GM21526 (cell line): ENCODE measurements around the gene CARD19.
"Not testable (repeated sequence)": the region's sequence is repeated elsewhere in the genome, so short reads cannot be mapped to it uniquely, and the experiment has no call there.

Experiments
- ATAC-seq: cut with Tn5 transposase; IDR thresholded peaks from one replicate; pipeline ENCODE4 v1.9.1; 2021; ENCODE audit warnings: moderate library complexity; ENCODE audit not compliant: unreplicated experiment, low FRiP score

CARD19 gene

DNA sequence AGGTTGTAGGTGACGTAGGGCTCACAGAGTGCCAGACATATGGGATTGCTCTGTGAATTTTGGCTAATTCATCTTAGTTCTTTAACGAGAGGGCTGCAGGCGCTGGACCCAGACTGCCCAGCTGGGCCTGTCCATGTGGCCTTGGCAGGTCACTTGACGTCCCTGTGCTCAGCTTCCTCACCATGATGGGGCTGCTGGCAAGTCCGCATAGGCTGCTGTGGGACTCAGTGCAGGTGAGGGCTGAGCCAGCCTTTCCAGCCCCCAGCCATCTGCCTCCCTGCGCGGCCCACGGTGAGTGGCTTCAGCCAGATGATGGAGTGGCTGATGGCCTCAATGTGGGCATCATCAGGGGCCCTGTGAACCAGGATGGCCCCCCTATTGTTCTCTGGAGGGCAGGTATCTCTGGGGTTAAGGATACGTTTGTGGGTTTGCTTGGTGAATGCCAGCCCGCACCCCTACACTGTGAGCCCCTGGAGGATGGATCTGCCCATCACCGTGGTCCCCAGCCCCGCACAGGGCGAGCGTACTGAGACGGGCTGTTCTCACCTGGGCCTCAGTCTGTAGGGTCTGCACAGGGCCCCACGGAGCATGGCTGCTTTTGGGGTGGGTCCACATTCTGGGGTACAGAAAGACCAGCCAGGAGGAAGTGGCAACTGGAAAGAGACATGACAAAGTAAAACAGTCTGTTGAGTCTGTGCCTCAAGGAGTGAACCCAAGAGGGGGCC, 3.7 kb downstream of the CARD19 start:
- no peak for ATAC-seq

DNA sequence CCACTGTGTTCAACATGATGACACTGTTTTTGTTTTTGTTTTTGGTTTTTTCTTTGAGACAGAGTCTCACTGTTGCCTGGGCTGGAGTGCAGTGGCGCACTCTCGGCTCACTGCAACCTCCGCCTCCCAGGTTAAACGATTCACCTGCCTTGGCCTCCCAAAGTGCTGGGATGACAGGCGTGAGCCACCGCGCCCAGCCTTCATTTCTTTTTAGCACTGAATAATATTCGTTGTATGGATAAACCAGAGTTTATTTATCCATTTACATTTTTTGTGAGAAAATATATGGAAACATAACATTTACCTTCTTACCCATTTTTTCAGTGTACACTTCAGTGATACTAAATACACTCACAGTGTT, 4.2 kb downstream of the CARD19 start:
- no peak for ATAC-seq

DNA sequence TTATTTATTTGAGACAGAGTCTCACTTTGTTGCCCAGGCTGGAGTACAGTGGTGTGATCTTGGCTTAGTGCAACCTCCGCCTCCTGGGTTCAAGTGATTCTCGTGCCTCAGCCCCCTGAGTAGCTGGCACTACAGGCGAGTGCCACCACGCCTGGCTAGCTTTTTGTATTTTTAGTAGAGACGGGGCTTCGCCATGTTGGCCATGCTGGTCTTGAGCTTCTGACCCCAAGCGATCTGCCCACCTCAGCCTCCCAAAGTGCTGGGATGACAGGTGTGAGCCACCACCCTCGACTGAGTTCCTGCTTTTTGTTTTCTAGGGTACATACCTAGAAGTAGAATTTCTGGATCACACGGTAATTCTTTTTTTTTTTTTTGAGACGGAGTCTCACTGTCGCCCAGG, 5.1 kb downstream of the CARD19 start:
- ATAC-seq = not testable (repeated sequence)

DNA sequence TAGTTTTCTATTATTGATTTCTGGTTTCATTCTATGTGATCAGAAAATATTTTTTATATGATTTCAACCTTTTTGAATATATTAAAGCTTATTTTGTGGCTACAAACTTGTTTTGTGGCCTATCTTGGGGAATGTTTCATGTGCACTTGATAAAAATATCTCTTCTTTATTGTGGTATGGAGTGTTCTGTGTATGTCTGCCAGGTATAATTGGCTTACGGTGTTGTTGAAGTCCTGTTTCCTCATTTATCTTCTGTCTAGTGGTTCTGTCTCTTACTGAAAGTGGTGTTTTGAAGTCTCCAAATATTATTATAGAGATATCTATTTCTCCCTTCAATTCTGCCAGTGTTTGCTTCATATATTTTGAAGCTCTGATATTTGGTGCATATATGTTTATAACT, 9.6 kb downstream of the CARD19 start:
- no peak for ATAC-seq

DNA sequence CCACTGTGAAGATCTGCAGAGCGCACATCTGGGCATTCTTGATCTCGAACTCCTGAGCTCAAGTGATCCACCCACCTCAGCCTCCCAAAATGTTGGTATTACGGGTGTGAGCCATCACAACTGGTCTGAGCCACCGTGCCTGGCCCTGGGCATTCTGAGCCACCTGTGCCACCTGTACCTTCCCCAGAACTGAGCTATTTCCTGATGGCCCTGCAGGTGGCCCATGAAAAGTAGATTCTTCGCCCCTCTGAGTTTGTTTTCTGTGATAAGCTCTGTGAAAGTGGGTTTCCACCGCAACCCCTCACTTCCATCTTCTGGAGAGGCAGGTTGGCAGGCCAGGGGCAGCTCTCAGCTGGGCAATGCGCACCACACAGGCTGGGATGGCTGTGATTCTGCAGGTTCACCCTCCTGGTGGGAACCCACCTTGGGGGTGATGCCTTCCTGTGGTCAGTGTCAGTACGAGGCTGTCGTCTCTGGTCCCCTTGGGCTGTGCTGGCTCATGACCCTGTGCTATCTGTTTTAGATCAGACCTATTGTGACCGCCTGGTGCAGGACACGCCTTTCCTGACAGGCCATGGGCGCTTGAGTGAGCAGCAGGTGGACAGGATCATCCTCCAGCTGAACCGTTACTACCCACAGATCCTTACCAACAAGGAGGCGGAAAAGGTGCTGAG, 11.3 kb downstream of the CARD19 start:
- no peak for ATAC-seq

DNA sequence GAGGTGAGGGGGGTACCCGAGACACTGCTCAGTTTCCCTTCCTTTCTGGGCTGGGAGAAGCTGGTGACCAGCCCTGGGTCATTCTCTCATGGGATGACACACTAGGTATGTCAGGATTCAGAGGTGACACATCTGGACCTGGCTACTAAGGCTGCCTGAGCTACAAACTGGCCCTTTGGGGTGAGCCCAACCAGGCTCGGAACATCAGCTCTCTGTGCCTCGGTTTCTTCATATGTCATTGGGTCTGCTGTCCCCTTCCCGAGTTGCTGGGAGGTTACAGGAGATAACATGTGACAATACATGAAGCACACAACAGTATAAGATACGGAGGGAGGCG, 11.8 kb downstream of the CARD19 start:
- no peak for ATAC-seq

DNA sequence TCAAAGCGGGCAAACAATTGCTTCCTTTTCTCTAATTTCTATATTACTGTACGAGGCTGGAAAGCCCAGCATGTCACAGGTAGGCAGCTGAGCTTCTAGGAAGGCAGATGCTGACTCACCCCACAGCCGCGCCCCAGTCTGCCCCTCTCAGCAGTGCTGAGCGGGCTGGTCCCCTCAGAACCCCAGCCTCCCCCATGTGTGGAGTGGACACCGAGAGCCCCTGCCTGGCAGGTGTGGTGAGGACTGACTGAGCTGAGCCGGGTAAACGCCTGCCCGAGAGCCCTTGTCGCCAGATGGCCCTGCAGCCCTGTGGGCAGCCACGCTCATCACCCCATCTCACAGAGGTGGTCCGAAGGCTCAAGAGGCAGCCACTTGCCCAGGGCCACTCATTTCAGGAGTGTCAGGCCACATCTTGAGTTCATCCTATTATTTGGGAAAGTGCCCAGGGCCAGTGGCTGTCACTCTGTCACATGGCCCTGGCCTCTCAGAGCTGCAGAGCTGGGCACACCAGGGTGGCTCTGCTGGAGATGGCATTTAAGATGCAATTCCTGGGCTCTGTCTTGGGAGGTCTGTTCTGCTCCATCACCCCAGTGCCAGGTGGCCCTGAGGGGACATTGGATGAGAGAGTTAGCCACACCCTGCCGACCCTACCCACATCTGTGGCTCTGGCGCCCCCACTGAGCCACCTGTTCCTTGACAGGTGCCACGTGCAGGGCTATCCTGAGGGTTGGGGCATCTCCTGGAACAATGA, 12.4 kb downstream of the CARD19 start:
- no peak for ATAC-seq

DNA sequence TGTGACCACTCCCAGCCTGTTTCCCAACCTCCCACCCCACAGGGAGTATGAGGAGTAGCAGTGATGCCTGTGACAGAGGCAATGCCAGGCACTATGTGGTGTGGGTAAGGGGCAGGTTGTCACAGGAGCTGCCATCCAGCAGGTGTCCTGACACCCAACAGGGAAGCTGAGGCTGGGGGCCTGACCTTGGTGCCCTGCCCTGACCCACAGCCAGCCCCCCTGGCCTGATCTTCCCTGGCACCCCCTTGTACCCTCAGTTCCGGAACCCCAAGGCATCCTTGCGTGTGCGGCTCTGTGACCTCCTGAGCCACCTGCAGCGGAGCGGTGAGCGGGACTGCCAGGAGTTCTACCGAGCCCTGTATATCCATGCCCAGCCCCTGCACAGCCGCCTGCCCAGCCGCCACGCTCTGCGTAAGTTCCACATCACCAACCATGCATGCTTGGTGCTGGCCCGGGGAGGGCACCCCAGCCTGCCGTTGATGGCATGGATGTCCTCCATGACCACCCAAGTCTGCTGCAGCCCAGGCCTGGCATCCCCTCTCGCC, 14.4 kb downstream of the CARD19 start:
- no peak for ATAC-seq

DNA sequence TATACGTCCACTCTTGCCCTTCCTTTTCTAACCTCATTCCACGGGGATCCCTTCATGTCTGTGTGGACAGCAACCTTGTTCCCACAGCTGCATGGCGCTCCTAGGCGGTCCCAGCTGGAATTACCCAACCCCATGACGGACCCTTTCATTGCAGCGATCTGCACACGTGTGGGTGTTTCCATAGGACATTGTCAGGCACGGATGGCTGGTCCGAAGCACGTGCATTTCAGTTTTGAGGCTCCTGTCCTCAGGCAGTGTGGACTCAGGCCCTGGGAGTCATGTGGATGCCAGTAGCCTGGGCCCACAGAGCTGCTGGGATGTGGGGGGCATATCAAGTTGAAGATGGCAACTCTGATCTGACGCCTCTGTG, 15.0 kb downstream of the CARD19 start:
- no peak for ATAC-seq

DNA sequence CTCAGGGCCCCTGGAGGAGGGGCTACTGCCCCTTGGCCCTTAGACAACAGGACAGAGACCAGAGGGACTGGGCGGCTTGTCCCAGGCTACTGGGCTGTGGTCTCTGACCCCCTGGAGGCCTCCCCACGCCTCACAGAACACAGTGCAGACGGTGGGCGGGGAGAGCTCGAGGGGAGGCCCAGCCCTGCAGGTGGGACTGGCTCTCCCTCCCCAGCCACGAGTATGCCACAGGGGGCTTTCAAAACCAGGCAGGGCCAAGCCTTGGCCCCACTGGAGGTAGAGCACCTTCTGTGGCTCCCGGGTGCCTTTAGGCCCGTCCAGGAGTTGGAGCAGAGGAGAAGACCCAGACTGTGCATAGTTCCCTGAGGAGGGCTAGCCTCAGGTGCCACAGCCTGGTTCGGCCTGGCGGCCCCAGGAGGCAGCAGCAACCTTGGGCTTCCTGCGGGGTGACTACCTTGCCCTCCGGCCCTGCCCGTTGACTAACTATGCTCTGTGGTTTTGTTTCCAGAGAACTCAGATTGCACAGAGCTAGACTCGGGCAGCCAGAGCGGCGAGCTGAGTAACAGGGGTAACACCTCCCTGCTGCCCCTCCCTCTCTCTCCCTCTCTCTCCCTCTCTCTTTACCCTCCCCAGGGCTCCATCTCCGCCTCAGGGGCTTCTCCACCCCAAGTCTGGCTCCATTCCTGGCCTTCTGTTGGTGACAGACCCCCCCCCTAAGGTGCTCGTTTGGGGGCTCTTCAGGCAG, 15.5 kb downstream of the CARD19 start:
- no peak for ATAC-seq

DNA sequence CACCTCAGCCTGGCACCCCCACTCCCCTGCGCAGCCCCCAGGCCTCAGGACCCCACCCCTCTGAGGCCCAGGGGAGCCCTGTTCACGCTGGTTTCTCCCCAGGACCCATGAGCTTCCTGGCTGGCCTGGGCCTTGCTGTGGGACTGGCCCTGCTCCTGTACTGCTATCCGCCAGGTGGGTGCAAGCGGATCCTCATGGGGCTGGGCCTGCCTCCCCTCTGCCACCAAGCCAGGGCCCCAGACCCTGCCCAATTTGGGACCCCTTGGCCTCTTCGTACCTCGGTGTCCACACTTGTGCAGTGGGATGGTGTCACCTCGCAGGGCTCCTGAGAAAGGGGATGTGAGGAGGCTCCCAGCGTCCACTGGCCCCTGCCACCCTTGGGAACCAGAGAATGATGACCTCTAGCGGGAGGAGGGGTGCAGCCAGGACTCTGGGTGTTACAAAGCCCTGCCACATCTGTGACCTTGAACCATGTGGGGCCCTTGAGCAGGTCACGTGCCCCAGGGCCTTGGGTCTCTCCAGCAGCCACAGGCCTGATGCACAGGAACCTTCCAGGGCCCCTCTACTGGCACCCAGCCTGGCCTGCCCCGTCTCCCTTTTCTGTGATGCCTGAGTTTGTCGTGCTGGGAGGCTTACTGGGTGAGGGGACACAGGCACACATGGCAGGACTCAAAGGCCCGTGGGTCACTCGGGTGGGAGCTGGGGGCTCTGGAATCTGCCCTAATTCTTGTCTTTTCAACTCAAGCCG, 16.3 kb downstream of the CARD19 start:
- no peak for ATAC-seq

DNA sequence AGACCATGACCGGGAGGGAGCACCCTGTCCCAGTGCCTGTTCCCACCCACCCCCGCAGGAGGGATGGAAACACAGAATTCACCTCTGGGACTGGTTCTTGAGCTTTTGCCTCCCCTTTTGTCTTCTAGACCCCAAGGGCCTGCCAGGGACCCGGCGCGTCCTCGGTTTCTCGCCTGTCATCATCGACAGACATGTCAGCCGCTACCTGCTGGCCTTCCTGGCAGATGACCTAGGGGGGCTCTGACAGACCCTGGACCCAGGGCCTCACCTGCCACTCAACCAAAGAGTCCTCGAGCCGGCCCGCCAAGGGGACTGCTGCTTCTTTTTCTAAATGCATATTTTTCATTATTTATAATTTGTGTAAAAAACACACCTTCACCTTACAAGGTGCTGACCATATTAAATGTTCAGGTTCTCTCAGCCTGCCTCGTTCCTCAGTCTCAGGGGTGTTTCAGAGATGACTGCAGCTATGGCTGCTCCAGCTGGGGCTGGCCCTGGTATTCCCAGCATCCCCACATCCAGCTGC, 16.9 kb downstream of the CARD19 start:
- ATAC-seq = no peak

DNA sequence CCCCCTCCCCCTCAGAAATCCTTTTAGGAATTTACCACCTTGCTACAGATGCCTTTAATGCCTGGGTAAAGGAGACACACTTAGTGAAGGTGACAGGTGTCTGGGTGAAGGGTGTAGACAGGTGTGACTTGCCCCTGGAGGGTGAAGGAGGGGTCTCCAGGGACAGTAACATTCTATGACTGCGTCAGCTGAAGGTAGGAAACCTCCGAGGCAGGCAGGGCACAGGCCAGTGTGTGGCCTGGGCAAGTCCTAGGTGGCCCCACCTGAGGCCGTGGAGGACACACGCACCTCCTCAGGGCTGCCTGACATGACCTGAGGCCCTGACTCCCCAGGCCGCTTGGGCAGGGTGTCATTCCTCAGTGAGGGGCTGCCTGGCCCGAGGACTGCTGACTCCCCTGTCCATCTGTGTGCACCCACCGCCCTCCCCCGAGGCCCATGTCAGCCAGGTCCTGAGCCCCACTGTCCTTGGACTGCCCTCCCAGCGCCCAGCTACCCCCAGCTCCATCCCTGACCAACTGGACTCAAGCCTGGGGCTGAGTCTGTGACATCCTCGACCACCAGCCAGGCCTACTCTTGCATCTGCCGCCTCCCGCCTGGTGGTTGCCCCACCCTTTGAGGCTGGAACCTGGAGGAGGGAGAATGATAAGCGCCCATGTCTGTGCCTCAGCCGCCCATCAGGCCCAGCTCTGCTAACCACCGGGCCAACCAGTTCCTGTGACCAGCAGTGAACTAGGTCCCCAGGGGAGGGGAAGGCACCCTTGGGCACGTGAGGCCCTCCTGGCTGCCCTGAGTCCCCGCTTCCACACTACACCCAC, 18.4 kb downstream of the CARD19 start:
- ATAC-seq = no peak

DNA sequence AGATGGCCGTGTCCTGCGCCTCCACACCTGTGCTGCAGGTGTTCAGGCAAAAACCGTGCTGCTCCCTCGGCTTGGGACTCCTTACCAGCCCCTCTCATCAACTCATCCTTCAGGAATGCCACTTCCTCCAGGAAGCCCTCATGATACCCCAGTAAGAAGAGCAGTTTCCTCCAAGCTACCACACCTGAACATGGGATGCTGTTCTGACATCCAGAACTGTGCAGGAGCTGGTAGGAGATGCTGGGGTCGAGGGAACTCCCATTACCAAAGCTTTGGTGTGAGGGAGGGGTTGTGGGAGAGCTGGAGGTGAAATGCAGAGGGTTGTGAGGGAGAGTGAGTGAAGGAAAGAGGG, 18.9 kb downstream of the CARD19 start:
- no peak for ATAC-seq

DNA sequence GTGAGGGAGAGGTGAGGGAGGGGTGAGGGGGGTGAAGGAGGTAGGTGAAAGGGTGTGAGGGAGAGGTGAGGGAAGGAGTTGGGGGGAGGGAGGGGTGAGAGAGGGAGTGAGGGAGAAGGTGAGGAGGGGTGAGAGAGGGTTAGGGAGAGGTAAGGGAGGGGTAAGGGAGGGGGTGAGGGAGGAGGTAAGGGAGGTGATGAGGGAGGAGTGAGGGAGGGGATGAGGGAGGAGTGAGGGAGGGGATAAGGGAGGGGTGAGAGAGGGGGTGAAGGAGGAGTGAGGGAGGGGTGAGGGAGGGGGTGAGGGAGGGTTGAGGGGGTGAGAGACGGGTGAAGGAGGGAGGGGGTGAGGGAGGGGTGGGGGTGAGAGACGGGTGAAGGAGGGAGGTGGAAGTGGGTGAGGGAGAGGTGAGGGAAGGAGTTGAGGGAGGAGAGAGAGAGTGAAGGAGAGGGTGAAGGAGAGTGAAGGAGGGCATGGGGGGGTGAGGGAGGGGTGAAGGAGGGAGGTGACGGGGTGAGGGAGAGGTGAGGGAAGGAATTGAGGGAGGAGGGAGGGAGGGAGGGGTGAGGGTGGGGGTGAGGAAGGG, 19.6 kb downstream of the CARD19 start:
- ATAC-seq = no peak

DNA sequence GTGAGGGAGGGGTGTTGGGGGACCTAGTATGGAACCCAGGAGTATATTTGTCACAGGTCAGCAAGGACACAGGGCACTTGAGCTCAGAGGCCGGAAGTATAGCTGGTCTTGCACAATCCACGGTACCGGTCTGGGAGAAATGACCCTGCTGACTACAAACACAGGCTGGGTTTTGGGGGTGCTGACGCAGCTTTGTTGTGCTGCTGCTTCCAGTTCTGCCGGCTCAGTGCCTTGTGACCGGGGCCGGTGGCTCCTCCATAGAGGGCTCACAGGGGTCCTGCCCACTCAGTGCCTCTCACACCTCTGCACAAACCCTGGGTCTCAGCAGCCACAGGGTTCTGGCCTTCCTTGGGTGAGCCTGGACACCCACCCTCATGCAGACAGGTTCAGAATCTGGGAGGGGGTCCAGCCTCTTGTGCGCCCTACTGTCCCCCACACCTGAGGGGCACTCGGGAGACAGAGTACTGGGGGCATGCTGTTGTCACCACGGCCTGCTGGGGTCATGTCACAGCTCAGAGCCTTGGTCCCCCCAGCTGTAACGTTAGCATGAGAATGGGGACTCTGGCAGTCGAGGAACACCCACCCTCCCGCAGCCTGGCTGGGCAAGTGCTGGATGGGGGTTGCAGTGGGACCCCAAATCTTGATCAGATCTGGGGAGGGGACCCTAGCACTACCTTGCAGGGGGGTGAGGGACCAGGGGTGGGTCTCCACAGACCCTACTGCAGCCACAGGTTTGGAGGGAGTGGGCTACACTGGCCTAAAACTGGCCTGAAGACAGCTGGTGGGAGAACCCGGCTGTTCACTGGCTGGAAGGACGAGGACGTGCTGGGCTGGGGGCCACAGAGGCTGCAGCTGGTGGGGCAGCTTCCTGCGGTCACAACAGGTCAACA, 20.3 kb downstream of the CARD19 start:
- no peak for ATAC-seq

DNA sequence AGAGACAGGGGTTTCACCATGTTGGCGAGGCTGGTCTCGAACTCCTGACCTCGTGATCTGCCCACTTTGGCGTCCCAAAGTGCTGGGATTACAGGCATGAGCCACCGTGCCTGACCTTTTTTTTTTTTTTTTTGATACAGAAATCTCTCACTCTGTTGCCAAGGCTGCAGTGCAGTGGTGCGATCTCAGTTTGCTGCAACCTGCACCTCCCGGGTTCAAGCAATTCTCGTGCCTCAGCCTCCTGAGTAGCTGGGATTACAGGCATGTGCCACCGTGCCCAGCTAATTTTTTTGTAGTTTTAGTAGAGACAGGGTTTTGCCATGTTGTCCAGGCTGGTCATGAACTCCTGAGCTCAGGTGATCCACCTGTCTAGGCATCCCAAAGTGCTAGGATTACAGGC, 21.5 kb downstream of the CARD19 start:
- not testable (repeated sequence) for ATAC-seq
